GM20431 (cell line): ENCODE measurements around the gene LOXL4.
"Not testable (repeated sequence)": the region's sequence is repeated elsewhere in the genome, so short reads cannot be mapped to it uniquely, and the experiment has no call there.

Experiments used
- in situ Hi-C: fragments of 300-500 bp; cut with MseI, MboI; formaldehyde crosslinking; loops from one replicate; pipeline ENCODE4 v1.15.0; 2020; ENCODE audit warnings: low sequenced_read_pairs; ENCODE audit not compliant: unreplicated experiment

The LOXL4 gene

GRCh38 chr10:98248018-98248417 lies 20.0 kb downstream of the LOXL4 start:
- in situ Hi-C loops, result no loop called here

GRCh38 chr10:98246911-98247805 lies 20.8 kb downstream of the LOXL4 start:
- in situ Hi-C loops, result no loop called here

- in situ Hi-C loops, result no loop called here
Measured at GRCh38 chr10:98244586-98244985, 23.4 kb downstream of the LOXL4 start.

- in situ Hi-C loops, result no loop called here
Measured at GRCh38 chr10:98244141-98244540, 23.9 kb downstream of the LOXL4 start.

- in situ Hi-C loops, result no loop called here
Measured at GRCh38 chr10:98242823-98243222, 25.2 kb downstream of the LOXL4 start.

GRCh38 chr10:98240524-98240923 lies 27.5 kb downstream of the LOXL4 start:
- in situ Hi-C loops, result no loop called here

GRCh38 chr10:98238391-98238790 lies 29.6 kb downstream of the LOXL4 start:
- in situ Hi-C loops, result no loop called here

GRCh38 chr10:98236862-98237261 lies 31.1 kb downstream of the LOXL4 start:
- in situ Hi-C loops, result no loop called here

- in situ Hi-C loops, result no loop called here
Measured at GRCh38 chr10:98235846-98236245, 32.1 kb downstream of the LOXL4 start.

- in situ Hi-C loops, result no loop called here
Measured at GRCh38 chr10:98231417-98231816, 36.6 kb downstream of the LOXL4 start.

GRCh38 chr10:98228266-98228665 lies 39.7 kb downstream of the LOXL4 start:
- in situ Hi-C loops, result not testable (repeated sequence)

GRCh38 chr10:98227713-98228112 lies 40.3 kb downstream of the LOXL4 start:
- in situ Hi-C loops, result not testable (repeated sequence)

GRCh38 chr10:98226508-98227144 lies 41.4 kb downstream of the LOXL4 start:
- in situ Hi-C loops, result no loop called here

- in situ Hi-C loops, result no loop called here
Measured at GRCh38 chr10:98224996-98225395, 43.0 kb downstream of the LOXL4 start.

GRCh38 chr10:98224509-98224908 lies 43.5 kb downstream of the LOXL4 start:
- in situ Hi-C loops, result no loop called here

- in situ Hi-C loops, result no loop called here
Measured at GRCh38 chr10:98223874-98224273, 44.1 kb downstream of the LOXL4 start.

GRCh38 chr10:98217801-98218200 lies 50.2 kb downstream of the LOXL4 start:
- in situ Hi-C loops, result no loop called here

GRCh38 chr10:98215373-98215772 lies 52.6 kb downstream of the LOXL4 start:
- in situ Hi-C loops, result no loop called here

GRCh38 chr10:98213740-98214139 lies 54.3 kb downstream of the LOXL4 start:
- in situ Hi-C loops, result no loop called here

GRCh38 chr10:98212196-98212595 lies 55.8 kb downstream of the LOXL4 start:
- in situ Hi-C loops, result no loop called here

GRCh38 chr10:98209441-98209840 lies 58.6 kb downstream of the LOXL4 start:
- in situ Hi-C loops, result no loop called here
